Neural cell (in vitro differentiated cells): ENCODE data around the gene ENTPD2. TPM values are rescaled to one million over a fixed set of nuclear protein-coding genes. Genes with fewer than 3 reads are reported as not detected.

ENCODE experiments used
- H2AFZ ChIP-seq: fragments of 200-600, 300-800 bp; sonication (generic), shearing (Covaris generic); 2 replicates; pipeline ENCODE4 v1.6.0; 2014; ENCODE audit warnings: low read depth, mild to moderate bottlenecking, antibody characterized with exemption, low read length, moderate library complexity
- H3F3A ChIP-seq: fragments of 200-600 bp; shearing (Covaris generic); 2 replicates; pipeline ENCODE4 v1.6.1; 2016; ENCODE audit warnings: mild to moderate bottlenecking, moderate library complexity, mixed read lengths, antibody characterized with exemption, low read length; ENCODE audit not compliant: insufficient read depth, poor library complexity, severe bottlenecking
- H3K27ac ChIP-seq: fragments of 200-600, 300-800 bp; sonication (generic), shearing (Covaris generic); 2 replicates; pipeline ENCODE4 v1.5.1; 2014; ENCODE audit warnings: mild to moderate bottlenecking, low read length, moderate library complexity
- H3K27me3 ChIP-seq: fragments of 300-800, 200-600 bp; sonication (generic), shearing (Covaris generic); 2 replicates; pipeline ENCODE4 v1.6.0; 2014; ENCODE audit warnings: mild to moderate bottlenecking, low read depth, low read length, moderate library complexity; ENCODE audit not compliant: insufficient read depth
- H3K36me3 ChIP-seq: fragments of 300-800, 200-600 bp; sonication (generic), shearing (Covaris generic); 2 replicates; pipeline ENCODE4 v1.5.1; 2014; ENCODE audit warnings: mild to moderate bottlenecking, antibody characterized with exemption, low read length, moderate library complexity; ENCODE audit not compliant: insufficient read depth
- H3K4me2 ChIP-seq: fragments of 300-800, 200-600 bp; sonication (generic), shearing (Covaris generic); 2 replicates; pipeline ENCODE4 v1.6.0; 2014; ENCODE audit warnings: mild to moderate bottlenecking, low read length
- H3K4me3 ChIP-seq: fragments of 300-800, 200-600 bp; sonication (generic), shearing (Covaris generic); 2 replicates; pipeline ENCODE4 v1.5.1; 2014; ENCODE audit warnings: mild to moderate bottlenecking, low read length, moderate library complexity
- H3K79me2 ChIP-seq: fragments of 200-600 bp; shearing (Covaris generic); replicated peaks from 2 replicates; pipeline ENCODE4 v1.6.0; 2014; ENCODE audit warnings: mild to moderate bottlenecking, low read length, moderate library complexity; ENCODE audit not compliant: insufficient read depth
- H3K9ac ChIP-seq: fragments of 300-800, 200-600 bp; sonication (generic), shearing (Covaris generic); 2 replicates; pipeline ENCODE4 v1.6.1; 2016; ENCODE audit warnings: mild to moderate bottlenecking, low read length, mixed read lengths
- H3K9me2 ChIP-seq: fragments of 200-600 bp; shearing (Covaris generic); 2 replicates; pipeline ENCODE4 v1.6.1; 2016; ENCODE audit warnings: mild to moderate bottlenecking, low read length, mixed read lengths; ENCODE audit not compliant: insufficient read depth
- H3K9me3 ChIP-seq: fragments of 200-600, 300-800 bp; sonication (generic), shearing (Covaris generic); 2 replicates; pipeline ENCODE4 v1.6.1; 2016; ENCODE audit warnings: mild to moderate bottlenecking, mixed run types, low read length, moderate library complexity, mixed read lengths
- H4K20me1 ChIP-seq: fragments of 200-600 bp; shearing (Covaris generic); 2 replicates; pipeline ENCODE4 v1.6.1; 2016; ENCODE audit warnings: mild to moderate bottlenecking, mixed run types; ENCODE audit not compliant: insufficient read depth
- CTCF ChIP-seq: fragments of 450-650 bp; IDR thresholded peaks from 2 replicates; pipeline ENCODE4 v1.5.1; 2014; ENCODE audit warnings: antibody characterized with exemption, mild to moderate bottlenecking, moderate library complexity; ENCODE audit not compliant: poor library complexity, severe bottlenecking
- EP300 ChIP-seq: fragments of 450-650 bp; conservative IDR thresholded peaks from 2 replicates; pipeline ENCODE4 v1.6.1; 2014; ENCODE audit warnings: antibody characterized with exemption, mild to moderate bottlenecking, moderate library complexity; ENCODE audit not compliant: poor library complexity, severe bottlenecking
- EZH2 ChIP-seq: fragments of 200-600, 300-800 bp; shearing (Covaris generic), sonication (generic); IDR thresholded peaks from 2 replicates; pipeline ENCODE4 v1.6.1; 2014; ENCODE audit warnings: antibody characterized with exemption, low read length, borderline replicate concordance, mild to moderate bottlenecking; ENCODE audit not compliant: insufficient read depth, poor library complexity, severe bottlenecking
- MXI1 ChIP-seq: fragments of 450-650 bp; conservative IDR thresholded peaks from 2 replicates; pipeline ENCODE4 v1.6.1; 2014; ENCODE audit warnings: antibody characterized with exemption, mild to moderate bottlenecking; ENCODE audit not compliant: poor library complexity, severe bottlenecking
- POLR2AphosphoS5 ChIP-seq: IDR thresholded peaks from 2 replicates; pipeline ENCODE4 v1.6.1; 2012
- RAD21 ChIP-seq: fragments of 450-650 bp; conservative IDR thresholded peaks from 2 replicates; pipeline ENCODE4 v1.6.1; 2014; ENCODE audit warnings: antibody characterized with exemption, mild to moderate bottlenecking, moderate library complexity
- REST ChIP-seq: IDR thresholded peaks from 2 replicates; pipeline ENCODE4 v1.6.1; 2012; ENCODE audit warnings: borderline replicate concordance
- SMC3 ChIP-seq: fragments of 450-650 bp; conservative IDR thresholded peaks from 2 replicates; pipeline ENCODE4 v1.6.1; 2014; ENCODE audit warnings: antibody characterized with exemption, mild to moderate bottlenecking, moderate library complexity; ENCODE audit not compliant: poor library complexity
- TAF1 ChIP-seq: IDR thresholded peaks from 2 replicates; pipeline ENCODE4 v1.6.1; 2012; ENCODE audit warnings: low read depth
- polyA plus RNA-seq: library from polyadenylated mRNA; depleted of rRNA; stranded (reverse); fragments of >200 nt; gene quantifications from 2 replicates; pipeline ENCODE4 v1.2.3, GENCODE V29; 2014

Gene ENTPD2
- polyA plus RNA-seq, 1 donor from 2014 or later: not detected

- Histone ChIP-seq H3K9ac (no peak overlapping the region), H3K27me3 (peaks cover 49% of the 10 kb centered on the region), H3K4me3 (no peak overlapping the region), H3K36me3 (no peaks in the 10 kb centered on the region), H3K9me3 (no peaks in the 10 kb centered on the region), H3K9me2 (no peaks in the 10 kb centered on the region), H3K4me2 (no peak overlapping the region), H2AFZ (no peak overlapping the region), H4K20me1 (no peaks in the 10 kb centered on the region), H3F3A (no peaks in the 10 kb centered on the region), H3K27ac (no peak overlapping the region), H3K79me2 (no peaks in the 10 kb centered on the region)
- no peak for TF ChIP-seq EZH2
- no peak for TF ChIP-seq POLR2AphosphoS5
- TF ChIP-seq REST: no peak
- no peak for TF ChIP-seq SMC3
- no peak for TF ChIP-seq MXI1
- no peak for TF ChIP-seq RAD21
- no peak for TF ChIP-seq EP300
- TF ChIP-seq CTCF: no peak
These were observed 29.0 kb upstream of the ENTPD2 start for GRCh38 chr9:137082925-137083290.

- no peak overlapping the region for H3K27ac ChIP-seq
- peaks cover 53% of the 10 kb centered on the region for H3K27me3 ChIP-seq
- H2AFZ ChIP-seq: no peak overlapping the region
- TF ChIP-seq EP300: no peak
- no peak for TF ChIP-seq MXI1
- no peak for TF ChIP-seq REST
- no peak for TF ChIP-seq POLR2AphosphoS5
- TF ChIP-seq RAD21: no peak
- TF ChIP-seq EZH2: no peak
- no peak for TF ChIP-seq TAF1
- no peak for TF ChIP-seq SMC3
- no peak for TF ChIP-seq CTCF
- no peaks in the 10 kb centered on the region for H3K79me2 ChIP-seq
- H3K4me2 ChIP-seq: no peak overlapping the region
- H4K20me1 ChIP-seq: no peaks in the 10 kb centered on the region
- H3K4me3 ChIP-seq: no peak overlapping the region
- H3K9me3 ChIP-seq: no peaks in the 10 kb centered on the region
- H3K9me2 ChIP-seq: no peaks in the 10 kb centered on the region
- H3K9ac ChIP-seq: no peak overlapping the region
- no peaks in the 10 kb centered on the region for H3F3A ChIP-seq
- no peaks in the 10 kb centered on the region for H3K36me3 ChIP-seq
These were observed 28.5 kb upstream of the ENTPD2 start for GRCh38 chr9:137082222-137082924.
